SU-DHL-6 (cell line): ENCODE data around the gene SMAD3.

Experiments used
- H2AFZ ChIP-seq: fragments of 200-600 bp; sonication (generic); 2 replicates; pipeline ENCODE4 v1.6.1; 2014; ENCODE audit warnings: low read depth, mild to moderate bottlenecking, moderate library complexity, mixed read lengths, antibody characterized with exemption, low read length; ENCODE audit not compliant: severe bottlenecking
- H3F3A ChIP-seq: fragments of 200-600 bp; shearing (Covaris generic); 2 replicates; pipeline ENCODE4 v1.6.0; 2016; ENCODE audit warnings: antibody characterized with exemption, mild to moderate bottlenecking; ENCODE audit not compliant: insufficient read depth
- H3K27ac ChIP-seq: fragments of 200-600 bp; sonication (generic); 2 replicates; pipeline ENCODE4 v1.5.1; 2016; ENCODE audit warnings: low read depth, mild to moderate bottlenecking, low read length, moderate library complexity, mixed read lengths
- H3K27me3 ChIP-seq: fragments of 200-600 bp; sonication (generic), shearing (Covaris generic); 2 replicates; pipeline ENCODE4 v1.6.0; 2014; ENCODE audit warnings: mild to moderate bottlenecking, low read length
- H3K36me3 ChIP-seq: fragments of 200-600 bp; sonication (generic); 2 replicates; pipeline ENCODE4 v1.6.1; 2014; ENCODE audit warnings: mild to moderate bottlenecking, low read length, mixed read lengths
- H3K4me2 ChIP-seq: fragments of 300-600, 200-600 bp; shearing (Covaris generic), sonication (generic); 2 replicates; pipeline ENCODE4 v1.6.0; 2014; ENCODE audit warnings: low read length, low read depth, mild to moderate bottlenecking; ENCODE audit not compliant: poor library complexity, severe bottlenecking
- H3K4me3 ChIP-seq: fragments of 200-600 bp; sonication (generic); 2 replicates; pipeline ENCODE4 v1.5.1; 2014; ENCODE audit warnings: antibody characterized with exemption, low read length, mild to moderate bottlenecking, mixed read lengths; ENCODE audit not compliant: insufficient read depth, poor library complexity, severe bottlenecking
- H3K79me2 ChIP-seq: fragments of 200-600 bp; sonication (generic); 2 replicates; pipeline ENCODE4 v1.6.1; 2014; ENCODE audit warnings: mild to moderate bottlenecking, low read length, moderate library complexity; ENCODE audit not compliant: insufficient read depth
- H3K9ac ChIP-seq: fragments of 200-600 bp; sonication (generic); 2 replicates; pipeline ENCODE4 v1.7.0; 2014; ENCODE audit warnings: mild to moderate bottlenecking, low read length
- H3K9me2 ChIP-seq: fragments of 200-600 bp; sonication (generic); replicated peaks from 2 replicates; pipeline ENCODE4 v1.6.1; 2014; ENCODE audit warnings: low read length; ENCODE audit not compliant: insufficient read depth
- H3K9me3 ChIP-seq: fragments of 200-600 bp; sonication (generic); 2 replicates; pipeline ENCODE4 v1.6.1; 2014; ENCODE audit warnings: low read length, mixed read lengths; ENCODE audit not compliant: insufficient read depth
- H4K20me1 ChIP-seq: fragments of 200-600 bp; sonication (generic); 2 replicates; pipeline ENCODE4 v1.6.1; 2014; ENCODE audit warnings: low read depth, mild to moderate bottlenecking, antibody characterized with exemption, low read length, moderate library complexity, mixed read lengths
- EZH2phosphoT487 ChIP-seq: fragments of 200-600 bp; sonication (generic), shearing (Covaris generic); conservative IDR thresholded peaks from 2 replicates; pipeline ENCODE4 v1.6.1; 2018; ENCODE audit warnings: mild to moderate bottlenecking, antibody characterized with exemption, low read length, moderate library complexity, mixed read lengths
- TF ChIP-seq, protein P1 (sequence below): fragments of 200-600 bp; sonication (generic); IDR thresholded peaks from one replicate; pipeline ENCODE4 v1.5.1; 2017; ENCODE audit warnings: antibody characterized with exemption, mild to moderate bottlenecking, low read length, moderate library complexity; ENCODE audit not compliant: insufficient read depth, poor library complexity, severe bottlenecking

Gene SMAD3

DNA sequence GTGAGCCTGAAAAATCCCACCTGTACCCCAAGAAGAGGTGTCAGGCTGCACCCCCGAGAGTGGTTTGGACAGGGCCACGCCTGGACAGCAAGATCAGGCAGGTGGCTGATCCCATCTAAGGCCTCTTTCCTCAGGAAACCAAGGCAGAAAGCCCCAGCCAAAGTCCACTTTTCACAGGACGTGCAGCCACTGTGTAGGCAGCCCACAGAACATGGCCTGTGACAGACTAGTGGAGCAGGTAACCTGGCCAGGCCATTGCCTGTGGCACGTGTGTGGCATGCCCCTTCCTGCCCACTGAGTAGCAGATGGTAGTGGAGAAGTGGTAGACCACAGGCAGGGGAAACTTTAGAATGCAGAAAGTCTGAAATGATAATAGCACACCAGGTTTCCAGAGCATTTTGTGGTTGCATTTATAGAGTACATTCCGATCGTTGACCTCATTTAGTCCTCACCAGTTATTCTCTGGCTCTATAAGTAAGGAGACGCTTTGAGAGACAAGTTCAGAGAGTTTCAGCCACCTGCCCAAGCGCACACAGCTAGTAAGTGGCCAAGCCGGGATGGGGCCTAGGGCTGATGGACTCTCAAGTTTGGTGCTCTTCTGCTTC is 120.3 kb downstream of the SMAD3 start:
- Histone ChIP-seq H3K4me3 (no peak overlapping the region), H3K27me3 (no peaks in the 10 kb centered on the region), H4K20me1 (no peaks in the 10 kb centered on the region), H3K9me2 (no peaks in the 10 kb centered on the region), H3K27ac (no peak overlapping the region), H3K9me3 (no peaks in the 10 kb centered on the region), H3K9ac (no peak overlapping the region), H3K4me2 (no peak overlapping the region), H3K36me3 (no peaks in the 10 kb centered on the region), H3K79me2 (no peaks in the 10 kb centered on the region), H3F3A (no peaks in the 10 kb centered on the region), H2AFZ (no peak overlapping the region)
- TF ChIP-seq EZH2phosphoT487: no peak
- TF ChIP-seq, protein P1, sequence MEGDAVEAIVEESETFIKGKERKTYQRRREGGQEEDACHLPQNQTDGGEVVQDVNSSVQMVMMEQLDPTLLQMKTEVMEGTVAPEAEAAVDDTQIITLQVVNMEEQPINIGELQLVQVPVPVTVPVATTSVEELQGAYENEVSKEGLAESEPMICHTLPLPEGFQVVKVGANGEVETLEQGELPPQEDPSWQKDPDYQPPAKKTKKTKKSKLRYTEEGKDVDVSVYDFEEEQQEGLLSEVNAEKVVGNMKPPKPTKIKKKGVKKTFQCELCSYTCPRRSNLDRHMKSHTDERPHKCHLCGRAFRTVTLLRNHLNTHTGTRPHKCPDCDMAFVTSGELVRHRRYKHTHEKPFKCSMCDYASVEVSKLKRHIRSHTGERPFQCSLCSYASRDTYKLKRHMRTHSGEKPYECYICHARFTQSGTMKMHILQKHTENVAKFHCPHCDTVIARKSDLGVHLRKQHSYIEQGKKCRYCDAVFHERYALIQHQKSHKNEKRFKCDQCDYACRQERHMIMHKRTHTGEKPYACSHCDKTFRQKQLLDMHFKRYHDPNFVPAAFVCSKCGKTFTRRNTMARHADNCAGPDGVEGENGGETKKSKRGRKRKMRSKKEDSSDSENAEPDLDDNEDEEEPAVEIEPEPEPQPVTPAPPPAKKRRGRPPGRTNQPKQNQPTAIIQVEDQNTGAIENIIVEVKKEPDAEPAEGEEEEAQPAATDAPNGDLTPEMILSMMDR: no peak

DNA sequence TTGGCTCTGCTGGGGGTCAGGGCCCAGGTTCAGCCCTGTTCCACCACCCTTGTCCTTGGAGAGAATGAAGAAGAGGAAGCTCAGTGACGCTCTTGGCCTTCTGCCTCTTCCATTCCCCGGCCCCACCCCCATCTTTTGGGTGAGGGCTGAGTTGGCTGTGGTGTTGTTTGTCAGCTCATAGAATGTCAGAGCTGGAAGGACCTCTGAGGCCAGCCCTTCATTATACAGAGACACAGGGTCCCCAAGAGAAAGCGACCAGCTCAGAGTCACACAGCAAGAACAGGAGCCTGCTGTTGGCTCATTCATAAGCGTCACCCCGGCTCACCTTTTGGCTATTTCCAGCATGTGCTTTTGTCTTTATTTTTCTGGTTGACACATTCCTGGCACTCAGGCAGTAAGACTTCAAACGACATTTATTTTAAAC is 120.8 kb downstream of the SMAD3 start:
- Histone ChIP-seq H3K79me2 (no peaks in the 10 kb centered on the region), H4K20me1 (no peaks in the 10 kb centered on the region), H3K27ac (no peak overlapping the region), H2AFZ (no peak overlapping the region), H3K9me3 (no peaks in the 10 kb centered on the region), H3K27me3 (no peaks in the 10 kb centered on the region), H3K4me3 (no peak overlapping the region), H3F3A (no peaks in the 10 kb centered on the region), H3K9ac (no peak overlapping the region), H3K9me2 (no peaks in the 10 kb centered on the region), H3K4me2 (no peak overlapping the region), H3K36me3 (no peaks in the 10 kb centered on the region)
- TF ChIP-seq EZH2phosphoT487: no peak
- TF ChIP-seq, protein P1: no peak

DNA sequence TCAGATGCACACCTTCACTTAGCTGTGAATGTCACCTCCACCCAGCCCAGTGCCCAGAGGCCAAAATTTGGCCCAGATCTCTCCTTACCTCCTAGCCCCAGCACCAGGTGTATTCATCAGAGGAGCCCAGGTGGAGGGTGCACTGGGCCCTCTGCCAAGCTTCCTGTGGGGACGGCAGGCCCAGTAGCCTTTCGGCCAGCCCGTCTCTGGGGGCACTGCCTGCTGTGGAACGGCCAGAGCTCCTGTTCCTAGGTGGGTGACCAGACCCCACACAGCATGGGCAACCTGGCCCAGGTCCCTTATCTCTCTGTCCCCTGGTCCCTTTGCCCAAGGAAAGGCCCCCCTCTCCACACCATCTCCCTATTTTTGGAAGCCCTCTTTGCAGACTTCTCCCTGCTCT is 121.3 kb downstream of the SMAD3 start:
- H3K79me2 ChIP-seq: no peaks in the 10 kb centered on the region
- no peaks in the 10 kb centered on the region for H3K9me3 ChIP-seq
- no peaks in the 10 kb centered on the region for H4K20me1 ChIP-seq
- H2AFZ ChIP-seq: no peak overlapping the region
- no peaks in the 10 kb centered on the region for H3K27me3 ChIP-seq
- TF ChIP-seq, protein P1: no peak
- no peak for TF ChIP-seq EZH2phosphoT487
- H3K4me2 ChIP-seq: no peak overlapping the region
- no peak overlapping the region for H3K4me3 ChIP-seq
- H3K27ac ChIP-seq: no peak overlapping the region
- H3K9ac ChIP-seq: no peak overlapping the region
- no peaks in the 10 kb centered on the region for H3K36me3 ChIP-seq
- no peaks in the 10 kb centered on the region for H3F3A ChIP-seq
- H3K9me2 ChIP-seq: no peaks in the 10 kb centered on the region
